ENCODE results near the gene CISH.

DNA sequence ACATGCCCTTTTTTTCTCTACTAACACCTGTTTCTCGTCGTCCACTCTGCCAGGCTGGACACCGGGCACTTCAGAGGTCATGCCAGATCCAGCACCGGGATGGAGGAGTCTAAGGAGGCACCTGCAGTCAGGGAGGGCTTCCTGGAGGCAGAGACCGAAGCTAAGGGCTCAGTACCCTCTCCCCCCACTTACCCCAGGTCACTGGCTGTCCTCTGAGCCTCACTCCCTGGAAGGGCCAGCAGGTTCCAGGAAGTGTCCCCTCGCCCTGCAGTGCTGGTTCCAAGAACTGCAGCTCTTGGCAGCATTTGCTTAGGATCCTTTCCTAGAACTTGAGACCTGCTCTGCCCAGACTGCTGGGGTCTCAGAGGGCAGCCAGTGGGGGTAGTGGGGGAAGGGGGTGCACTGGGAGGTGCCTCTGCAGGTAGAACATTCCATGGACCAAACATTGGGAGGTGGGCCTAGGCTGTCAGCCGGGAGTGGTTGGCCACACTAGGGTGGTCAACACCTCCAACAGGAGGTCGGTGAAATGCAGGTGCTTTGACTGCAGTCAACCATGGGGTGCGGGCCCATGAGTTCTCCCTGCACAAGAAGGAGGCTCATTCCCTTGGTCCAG is 11.3 kb downstream of the CISH start:
- TF ChIP-seq, protein P1, sequence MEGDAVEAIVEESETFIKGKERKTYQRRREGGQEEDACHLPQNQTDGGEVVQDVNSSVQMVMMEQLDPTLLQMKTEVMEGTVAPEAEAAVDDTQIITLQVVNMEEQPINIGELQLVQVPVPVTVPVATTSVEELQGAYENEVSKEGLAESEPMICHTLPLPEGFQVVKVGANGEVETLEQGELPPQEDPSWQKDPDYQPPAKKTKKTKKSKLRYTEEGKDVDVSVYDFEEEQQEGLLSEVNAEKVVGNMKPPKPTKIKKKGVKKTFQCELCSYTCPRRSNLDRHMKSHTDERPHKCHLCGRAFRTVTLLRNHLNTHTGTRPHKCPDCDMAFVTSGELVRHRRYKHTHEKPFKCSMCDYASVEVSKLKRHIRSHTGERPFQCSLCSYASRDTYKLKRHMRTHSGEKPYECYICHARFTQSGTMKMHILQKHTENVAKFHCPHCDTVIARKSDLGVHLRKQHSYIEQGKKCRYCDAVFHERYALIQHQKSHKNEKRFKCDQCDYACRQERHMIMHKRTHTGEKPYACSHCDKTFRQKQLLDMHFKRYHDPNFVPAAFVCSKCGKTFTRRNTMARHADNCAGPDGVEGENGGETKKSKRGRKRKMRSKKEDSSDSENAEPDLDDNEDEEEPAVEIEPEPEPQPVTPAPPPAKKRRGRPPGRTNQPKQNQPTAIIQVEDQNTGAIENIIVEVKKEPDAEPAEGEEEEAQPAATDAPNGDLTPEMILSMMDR (IDR thresholded peaks at IDR 0.05): no peak
- TF ChIP-seq POLR2AphosphoS5 (IDR thresholded peaks at IDR 0.05; ENCODE audit: low read depth, low read length): no peak
- no peak for TF ChIP-seq SIN3A (IDR thresholded peaks at IDR 0.05; ENCODE audit: borderline replicate concordance, insufficient read depth, low read depth, low read length)
- TF ChIP-seq, protein P2, sequence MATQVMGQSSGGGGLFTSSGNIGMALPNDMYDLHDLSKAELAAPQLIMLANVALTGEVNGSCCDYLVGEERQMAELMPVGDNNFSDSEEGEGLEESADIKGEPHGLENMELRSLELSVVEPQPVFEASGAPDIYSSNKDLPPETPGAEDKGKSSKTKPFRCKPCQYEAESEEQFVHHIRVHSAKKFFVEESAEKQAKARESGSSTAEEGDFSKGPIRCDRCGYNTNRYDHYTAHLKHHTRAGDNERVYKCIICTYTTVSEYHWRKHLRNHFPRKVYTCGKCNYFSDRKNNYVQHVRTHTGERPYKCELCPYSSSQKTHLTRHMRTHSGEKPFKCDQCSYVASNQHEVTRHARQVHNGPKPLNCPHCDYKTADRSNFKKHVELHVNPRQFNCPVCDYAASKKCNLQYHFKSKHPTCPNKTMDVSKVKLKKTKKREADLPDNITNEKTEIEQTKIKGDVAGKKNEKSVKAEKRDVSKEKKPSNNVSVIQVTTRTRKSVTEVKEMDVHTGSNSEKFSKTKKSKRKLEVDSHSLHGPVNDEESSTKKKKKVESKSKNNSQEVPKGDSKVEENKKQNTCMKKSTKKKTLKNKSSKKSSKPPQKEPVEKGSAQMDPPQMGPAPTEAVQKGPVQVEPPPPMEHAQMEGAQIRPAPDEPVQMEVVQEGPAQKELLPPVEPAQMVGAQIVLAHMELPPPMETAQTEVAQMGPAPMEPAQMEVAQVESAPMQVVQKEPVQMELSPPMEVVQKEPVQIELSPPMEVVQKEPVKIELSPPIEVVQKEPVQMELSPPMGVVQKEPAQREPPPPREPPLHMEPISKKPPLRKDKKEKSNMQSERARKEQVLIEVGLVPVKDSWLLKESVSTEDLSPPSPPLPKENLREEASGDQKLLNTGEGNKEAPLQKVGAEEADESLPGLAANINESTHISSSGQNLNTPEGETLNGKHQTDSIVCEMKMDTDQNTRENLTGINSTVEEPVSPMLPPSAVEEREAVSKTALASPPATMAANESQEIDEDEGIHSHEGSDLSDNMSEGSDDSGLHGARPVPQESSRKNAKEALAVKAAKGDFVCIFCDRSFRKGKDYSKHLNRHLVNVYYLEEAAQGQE (IDR thresholded peaks at IDR 0.05; ENCODE audit: insufficient read depth in 1 of 2, low read depth in 2 of 2, low read length in 1 of 2): no peak
- TF ChIP-seq TCF7L2 (IDR thresholded peaks at IDR 0.05; ENCODE audit: low read depth, low read length): no peak
